ENCODE data around the gene ZFYVE28. TPM values are rescaled to one million over a fixed set of nuclear protein-coding genes. Genes with fewer than 3 reads are reported as not detected.

ZFYVE28 gene
- total RNA-seq, 2 experiments from 2014 or later, result 6.1 to 6.3 TPM

DNA sequence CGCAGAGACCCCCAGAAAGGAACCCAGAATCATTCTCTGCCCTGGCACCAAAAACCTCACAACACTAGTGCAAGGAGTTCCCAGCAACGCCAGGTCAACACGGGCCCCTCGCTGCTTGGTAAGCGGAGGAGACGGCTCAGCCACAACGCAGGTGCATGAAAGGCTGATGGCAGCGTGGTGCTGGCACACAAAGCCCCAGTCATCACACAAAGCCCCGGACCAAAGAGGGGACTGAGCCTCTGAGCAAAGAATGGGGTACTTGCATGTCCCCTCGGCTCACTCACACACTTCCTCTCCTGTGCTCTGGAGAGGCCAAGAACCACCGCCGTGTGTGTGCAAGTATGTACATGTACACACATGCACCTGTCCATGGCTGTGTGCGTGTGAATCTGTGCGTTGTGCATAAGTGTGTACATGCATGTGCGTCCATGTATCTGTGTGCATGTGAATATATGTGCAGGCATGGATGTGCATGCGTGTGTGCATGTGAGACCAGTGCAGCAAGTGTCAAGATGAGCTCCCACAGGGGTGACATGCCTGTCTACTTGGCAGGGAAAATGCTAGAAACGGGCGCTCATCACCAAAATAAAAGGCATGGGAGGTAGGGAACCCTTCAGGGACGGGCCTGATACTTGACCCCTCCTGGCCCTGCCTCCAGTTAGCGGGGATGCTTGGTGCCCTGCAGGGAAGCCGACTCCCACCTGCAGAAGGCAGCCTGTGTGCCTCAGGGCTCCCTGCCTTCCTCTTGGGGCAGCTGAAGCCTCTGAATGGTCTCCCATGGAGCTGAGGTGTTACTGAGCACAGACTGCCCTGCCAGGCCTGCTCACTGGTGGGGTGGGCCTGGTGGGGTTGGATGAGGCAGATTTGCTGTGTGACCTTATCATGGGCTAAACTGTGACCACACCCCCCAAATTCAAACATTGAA, 60.4 kb downstream of the ZFYVE28 start:
- no peak overlapping the region for H3K27ac Mint-ChIP-seq
- ATAC-seq, result no peak
- no peaks in the 10 kb centered on the region for H3K27me3 Mint-ChIP-seq (ENCODE audit: low read depth)
- peaks cover 6% of the 10 kb centered on the region for H3K4me1 Mint-ChIP-seq (ENCODE audit: low read depth)
- DNase-seq, result no peak
- H3K4me3 Mint-ChIP-seq, result no peak overlapping the region
- H3K36me3 Mint-ChIP-seq (ENCODE audit: low read depth), result no peaks in the 10 kb centered on the region
- ChIA-PET CTCF (no interaction called here), POLR2A (no interaction called here)
- H3K9me3 Mint-ChIP-seq (ENCODE audit: insufficient read depth), result no peaks in the 10 kb centered on the region

DNA sequence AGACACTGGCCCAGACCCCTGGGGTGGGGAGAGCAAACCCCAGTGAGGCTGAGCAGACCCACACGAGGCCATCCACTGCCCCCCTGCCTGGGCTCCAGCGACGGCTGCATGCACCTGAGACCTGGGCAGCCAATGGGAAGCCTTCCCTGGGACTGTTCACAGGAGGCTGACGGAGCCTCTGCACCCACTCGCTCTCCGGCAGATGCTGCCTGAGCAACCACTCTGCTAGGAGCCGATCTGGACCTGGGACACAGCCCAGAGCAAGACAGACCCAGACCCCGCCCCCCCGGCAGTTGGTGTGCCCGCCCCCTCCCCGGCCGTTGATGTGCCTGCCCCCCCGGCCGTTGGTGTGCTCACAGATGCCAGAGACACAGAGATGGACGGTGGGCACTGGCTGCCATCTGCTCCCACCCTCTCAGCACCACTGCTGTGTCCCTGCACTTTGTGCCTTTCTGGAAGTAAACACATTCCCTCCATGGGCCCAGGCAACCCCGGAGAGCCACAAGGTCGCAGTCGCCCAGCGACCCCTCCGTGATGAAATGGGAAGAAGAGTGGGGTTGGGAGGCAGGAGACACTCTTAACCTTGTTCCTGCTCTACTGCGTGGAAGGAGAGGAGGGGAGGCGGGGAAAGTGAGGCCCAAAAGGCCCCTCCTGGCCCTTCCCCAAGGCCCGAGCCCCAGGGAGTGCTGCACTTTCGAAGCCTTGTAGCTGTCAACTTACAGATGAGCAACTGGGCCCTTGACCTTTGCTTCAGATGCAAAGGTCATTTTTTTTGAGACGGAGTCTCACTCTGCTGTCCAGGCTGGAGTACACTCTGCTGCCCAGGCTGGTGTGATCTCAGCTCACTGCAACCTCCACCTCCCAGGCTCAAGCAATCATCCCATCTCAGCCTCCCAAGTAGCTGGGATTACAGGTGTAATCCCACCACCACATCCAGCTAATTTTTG, 62.0 kb downstream of the ZFYVE28 start:
- no peaks in the 10 kb centered on the region for H3K36me3 Mint-ChIP-seq (ENCODE audit: low read depth)
- ChIA-PET POLR2A (interaction anchor here (0.6 to 0.8 kb wide), 2 partner anchors 75 to 94 kb away, joined by 3 to 4 read pairs; partner anchors contain the start of gene MXD4), CTCF (interaction anchor here (0.9 to 1.2 kb wide), 2 partner anchors 66 to 137 kb away, joined by 3 to 4 read pairs; no protein-coding TSS in a partner anchor)
- no peaks in the 10 kb centered on the region for H3K9me3 Mint-ChIP-seq (ENCODE audit: insufficient read depth)
- no peak overlapping the region for H3K4me3 Mint-ChIP-seq
- H3K27ac Mint-ChIP-seq, result no peak overlapping the region
- H3K4me1 Mint-ChIP-seq (ENCODE audit: low read depth), result peaks cover 6% of the 10 kb centered on the region
- H3K27me3 Mint-ChIP-seq (ENCODE audit: low read depth), result no peaks in the 10 kb centered on the region
- DNase-seq, result no peak
- no peak for ATAC-seq

DNA sequence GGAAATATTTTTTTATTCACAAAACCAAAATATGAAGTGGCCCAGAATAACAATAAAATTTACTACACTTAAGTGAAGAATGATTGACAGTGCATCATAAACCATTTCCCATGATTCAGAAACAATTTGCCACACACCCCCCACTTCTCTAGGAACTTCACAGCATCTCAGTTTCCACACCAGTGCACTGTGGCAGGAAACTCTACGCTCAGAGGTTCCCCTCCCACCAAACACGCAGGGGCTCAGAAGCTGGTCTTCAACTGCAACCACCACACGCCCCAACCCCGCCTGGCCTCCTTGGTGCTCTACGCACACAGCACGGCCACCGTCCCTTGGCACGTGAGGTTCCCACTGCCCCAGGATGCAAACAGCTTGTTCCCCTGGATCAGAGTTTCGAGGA, 63.7 kb downstream of the ZFYVE28 start:
- DNase-seq (no peak), ATAC-seq (no peak)
- Mint-ChIP-seq H3K9me3 (ENCODE audit: insufficient read depth) (no peaks in the 10 kb centered on the region), H3K27ac (no peak overlapping the region), H3K27me3 (ENCODE audit: low read depth) (no peaks in the 10 kb centered on the region), H3K4me3 (no peak overlapping the region), H3K36me3 (ENCODE audit: low read depth) (no peaks in the 10 kb centered on the region), H3K4me1 (ENCODE audit: low read depth) (peaks cover 6% of the 10 kb centered on the region)
- CTCF ChIA-PET, result interaction anchor here (1.0 to 2.4 kb wide), 8 partner anchors 58 to 135 kb away, joined by 3 to 10 read pairs (median 4); partner anchors contain the start of genes HAUS3 and POLN
- POLR2A ChIA-PET, result no interaction called here

DNA sequence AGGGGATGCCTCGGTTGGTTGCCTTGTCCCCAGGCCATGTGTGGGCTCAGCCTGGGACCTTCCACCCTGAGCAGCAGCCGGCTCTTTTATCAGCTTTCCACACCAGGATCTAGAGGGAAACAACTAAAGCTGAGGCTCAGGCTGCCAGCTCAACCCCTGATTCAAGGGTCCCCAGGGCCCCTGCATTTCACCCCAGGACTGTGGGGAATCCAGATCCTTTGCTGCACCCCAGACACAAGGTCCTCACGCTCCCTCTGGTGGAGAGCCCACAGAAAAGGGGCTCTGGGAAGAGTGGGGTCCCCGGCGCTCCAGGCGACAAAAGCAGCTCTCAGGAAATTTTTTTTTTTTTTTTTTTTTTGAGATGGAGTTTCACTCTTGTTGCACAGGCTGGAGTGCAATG, 64.3 kb downstream of the ZFYVE28 start:
- no peaks in the 10 kb centered on the region for H3K9me3 Mint-ChIP-seq (ENCODE audit: insufficient read depth)
- POLR2A ChIA-PET, result no interaction called here
- no peak overlapping the region for H3K4me3 Mint-ChIP-seq
- H3K27ac Mint-ChIP-seq, result no peak overlapping the region
- CTCF ChIA-PET, result interaction anchor here (0.7 to 2.4 kb wide), 11 partner anchors 58 to 369 kb away, joined by 3 to 10 read pairs (median 4); partner anchors contain the start of genes HAUS3 and POLN
- ATAC-seq (peak; percentile 56), DNase-seq (peak; percentile 42)
- H3K36me3 Mint-ChIP-seq (ENCODE audit: low read depth), result no peaks in the 10 kb centered on the region
- peaks cover 6% of the 10 kb centered on the region for H3K4me1 Mint-ChIP-seq (ENCODE audit: low read depth)
- H3K27me3 Mint-ChIP-seq (ENCODE audit: low read depth), result no peaks in the 10 kb centered on the region

DNA sequence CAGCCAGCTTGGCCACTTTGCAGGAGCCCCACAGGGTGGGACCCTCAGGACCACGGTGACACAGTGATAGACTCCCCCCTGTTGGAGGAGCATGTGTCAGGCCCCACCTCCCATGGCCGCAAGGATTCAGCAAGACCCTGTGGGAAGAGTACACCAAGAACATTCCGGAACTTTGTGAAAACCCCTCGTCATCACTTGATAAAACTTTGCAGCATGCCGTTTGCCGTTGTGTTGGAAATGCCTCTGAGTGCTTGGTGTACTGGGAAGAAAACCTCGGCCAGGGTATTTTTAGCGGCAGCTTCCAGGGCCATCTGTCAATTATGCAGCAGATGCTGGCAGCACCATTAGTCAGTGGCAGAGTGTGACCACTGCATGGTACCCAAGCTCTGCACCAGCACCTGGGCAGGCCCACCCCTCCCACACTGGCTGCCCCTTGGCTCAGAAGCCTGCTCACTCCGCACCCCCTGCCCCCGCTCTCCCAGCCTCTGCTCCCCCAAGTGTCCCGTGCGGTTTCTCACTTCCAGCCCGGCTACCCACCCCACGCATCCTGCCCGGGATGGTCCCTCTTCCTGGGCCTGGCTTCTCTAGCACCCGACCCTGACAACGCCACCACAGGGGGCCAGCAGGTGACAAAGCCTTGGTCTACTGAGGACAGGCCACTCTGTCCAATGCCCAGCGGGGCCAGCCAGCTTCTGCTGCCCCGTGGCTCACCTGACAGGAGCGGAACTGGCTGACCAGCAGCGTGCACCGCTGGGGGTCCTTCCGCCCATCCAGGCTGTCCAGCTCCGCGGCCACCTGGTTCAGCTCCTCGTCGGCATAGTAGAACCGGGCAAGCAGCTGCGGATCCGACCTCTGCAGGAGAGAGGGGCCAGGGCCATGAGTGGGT, 65.0 kb downstream of the ZFYVE28 start:
- peaks cover 6% of the 10 kb centered on the region for H3K4me1 Mint-ChIP-seq (ENCODE audit: low read depth)
- no peak for ATAC-seq
- H3K36me3 Mint-ChIP-seq (ENCODE audit: low read depth), result no peaks in the 10 kb centered on the region
- no peaks in the 10 kb centered on the region for H3K27me3 Mint-ChIP-seq (ENCODE audit: low read depth)
- no peak overlapping the region for H3K27ac Mint-ChIP-seq
- H3K9me3 Mint-ChIP-seq (ENCODE audit: insufficient read depth), result no peaks in the 10 kb centered on the region
- CTCF ChIA-PET, result interaction anchor here (0.7 to 2.4 kb wide), 11 partner anchors 57 to 369 kb away, joined by 3 to 10 read pairs (median 4); partner anchors contain the start of genes HAUS3 and POLN
- DNase-seq, result no peak
- no peak overlapping the region for H3K4me3 Mint-ChIP-seq
- POLR2A ChIA-PET, result no interaction called here

DNA sequence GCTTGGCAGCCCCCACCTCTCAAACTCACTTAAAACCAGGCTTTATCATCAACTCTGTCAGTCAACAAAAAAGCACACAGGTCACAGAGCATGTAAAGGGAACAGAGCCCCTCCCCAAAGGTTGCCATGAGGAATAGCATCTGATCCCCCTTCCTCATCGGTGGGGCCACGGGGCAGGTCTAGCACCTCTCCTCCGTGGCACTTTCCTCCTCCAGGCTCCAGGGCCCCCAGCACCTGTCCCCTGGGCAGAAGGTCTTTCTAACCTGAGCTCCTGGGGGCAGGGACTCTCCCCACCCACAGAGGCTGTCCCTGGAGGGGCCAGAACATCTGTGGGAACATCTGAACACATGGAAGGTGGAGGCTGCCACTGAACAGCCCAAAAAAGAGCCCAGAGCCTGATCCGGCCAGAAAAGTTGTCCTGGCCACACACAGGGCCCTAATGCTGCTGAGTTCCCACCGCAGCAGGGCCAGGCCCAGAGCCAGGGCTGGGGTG, 65.7 kb downstream of the ZFYVE28 start:
- Mint-ChIP-seq H3K36me3 (ENCODE audit: low read depth) (no peaks in the 10 kb centered on the region), H3K4me1 (ENCODE audit: low read depth) (peaks cover 6% of the 10 kb centered on the region), H3K9me3 (ENCODE audit: insufficient read depth) (no peaks in the 10 kb centered on the region), H3K4me3 (no peak overlapping the region), H3K27me3 (ENCODE audit: low read depth) (no peaks in the 10 kb centered on the region), H3K27ac (no peak overlapping the region)
- ATAC-seq, result no peak
- CTCF ChIA-PET, result interaction anchor here (1.4 to 2.4 kb wide), 3 partner anchors 71 to 134 kb away, joined by 5 to 10 read pairs (median 5); no protein-coding TSS in a partner anchor
- no peak for DNase-seq
- POLR2A ChIA-PET, result no interaction called here

DNA sequence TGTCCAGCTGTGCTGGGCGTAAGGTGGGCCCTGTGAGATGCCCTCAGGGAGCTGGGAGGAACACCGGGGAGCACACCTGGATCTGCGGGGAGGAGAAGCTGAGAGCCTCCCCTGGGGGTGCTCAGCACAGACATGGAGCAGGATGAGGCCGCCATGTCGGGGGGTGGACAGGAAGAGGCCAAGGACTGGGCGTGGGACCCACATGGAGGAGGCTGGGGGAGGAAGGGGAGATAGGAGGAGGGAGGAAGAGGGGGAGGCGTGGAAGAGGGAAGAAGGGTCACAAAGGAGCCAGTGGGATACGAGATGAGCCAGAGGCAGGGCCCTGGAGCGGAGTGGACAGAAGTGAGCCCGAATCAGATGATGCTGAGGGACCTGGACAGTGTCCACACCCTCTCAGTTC, 66.3 kb downstream of the ZFYVE28 start:
- H3K9me3 Mint-ChIP-seq (ENCODE audit: insufficient read depth), result peaks cover 5% of the 10 kb centered on the region
- no peaks in the 10 kb centered on the region for H3K27me3 Mint-ChIP-seq (ENCODE audit: low read depth)
- no peak overlapping the region for H3K27ac Mint-ChIP-seq
- ChIA-PET POLR2A (no interaction called here), CTCF (no interaction called here)
- DNase-seq (no peak), ATAC-seq (no peak)
- no peaks in the 10 kb centered on the region for H3K36me3 Mint-ChIP-seq (ENCODE audit: low read depth)
- peaks cover 9% of the 10 kb centered on the region for H3K4me1 Mint-ChIP-seq (ENCODE audit: low read depth)
- H3K4me3 Mint-ChIP-seq, result no peak overlapping the region

DNA sequence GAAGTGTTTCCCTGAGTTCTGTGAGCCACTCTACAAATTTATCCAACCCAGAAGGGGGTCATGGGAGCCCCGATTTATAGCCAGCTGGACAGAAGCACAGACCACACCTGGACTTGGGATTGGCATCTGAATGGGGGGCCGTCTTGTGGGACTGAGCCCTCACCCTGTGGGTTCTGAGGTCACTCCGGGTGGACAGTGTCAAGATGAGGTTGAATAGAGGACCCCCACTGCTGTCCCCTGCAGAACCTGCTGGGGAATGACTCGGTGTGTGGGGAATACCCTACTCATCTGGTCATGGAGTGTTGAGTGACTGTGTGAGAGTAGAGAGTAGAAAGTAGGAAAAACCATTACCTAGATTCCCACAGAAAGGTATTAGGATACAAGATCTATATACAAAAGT, 67.5 kb downstream of the ZFYVE28 start:
- no peak overlapping the region for H3K4me3 Mint-ChIP-seq
- H3K4me1 Mint-ChIP-seq (ENCODE audit: low read depth), result peaks cover 10% of the 10 kb centered on the region
- CTCF ChIA-PET, result interaction anchor here (1.6 kb wide), 1 partner anchor 131 kb away, joined by 6 read pairs; no protein-coding TSS in a partner anchor
- no peaks in the 10 kb centered on the region for H3K36me3 Mint-ChIP-seq (ENCODE audit: low read depth)
- peaks cover 12% of the 10 kb centered on the region for H3K9me3 Mint-ChIP-seq (ENCODE audit: insufficient read depth)
- DNase-seq, result no peak
- H3K27ac Mint-ChIP-seq, result no peak overlapping the region
- no peaks in the 10 kb centered on the region for H3K27me3 Mint-ChIP-seq (ENCODE audit: low read depth)
- ATAC-seq, result no peak
- POLR2A ChIA-PET, result no interaction called here

DNA sequence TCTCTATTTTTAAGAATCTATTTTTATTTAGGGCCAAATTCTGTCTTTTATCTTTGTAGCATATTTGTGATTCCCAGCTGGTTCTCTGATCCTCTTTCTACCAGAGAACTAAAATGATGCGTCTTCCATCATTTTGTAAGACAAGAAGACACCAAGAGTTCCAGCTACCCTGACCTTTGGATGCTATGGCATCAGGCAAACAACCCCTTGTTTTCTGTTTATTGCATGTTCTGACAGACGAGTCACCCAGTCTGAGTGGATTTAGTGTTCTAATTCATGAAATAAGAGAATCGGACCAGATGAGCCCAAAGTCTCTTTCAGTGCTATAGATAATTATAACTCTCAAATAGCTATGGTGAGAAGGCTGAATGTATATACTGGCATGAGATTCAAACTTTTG, 69.7 kb downstream of the ZFYVE28 start:
- Mint-ChIP-seq H3K4me3 (no peak overlapping the region), H3K36me3 (ENCODE audit: low read depth) (no peaks in the 10 kb centered on the region), H3K9me3 (ENCODE audit: insufficient read depth) (peaks cover 17% of the 10 kb centered on the region), H3K27me3 (ENCODE audit: low read depth) (no peaks in the 10 kb centered on the region), H3K4me1 (ENCODE audit: low read depth) (peaks cover 5% of the 10 kb centered on the region), H3K27ac (no peak overlapping the region)
- ChIA-PET POLR2A (no interaction called here), CTCF (no interaction called here)
- DNase-seq, result no peak
- no peak for ATAC-seq

DNA sequence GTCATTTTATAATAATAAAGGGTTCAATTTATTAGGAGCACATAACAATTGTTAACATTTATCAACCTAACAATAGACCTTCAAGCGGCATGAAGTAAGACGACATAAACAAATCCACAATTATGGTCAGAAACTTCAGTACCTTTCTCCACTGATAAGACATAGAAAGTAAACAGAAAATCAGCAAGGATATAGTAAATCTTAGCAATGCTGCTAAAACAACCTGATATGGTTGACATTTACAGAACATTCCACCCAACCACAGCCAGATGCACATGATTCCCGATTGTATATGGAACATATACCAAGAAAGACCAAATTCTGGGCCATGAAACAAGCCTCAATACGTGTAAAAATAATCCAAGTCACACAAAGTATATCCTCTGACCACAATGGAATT, 71.3 kb downstream of the ZFYVE28 start:
- ATAC-seq, result no peak
- Mint-ChIP-seq H3K9me3 (ENCODE audit: insufficient read depth) (peaks cover 17% of the 10 kb centered on the region), H3K27ac (no peak overlapping the region), H3K4me3 (no peak overlapping the region), H3K27me3 (ENCODE audit: low read depth) (no peaks in the 10 kb centered on the region), H3K36me3 (ENCODE audit: low read depth) (no peaks in the 10 kb centered on the region), H3K4me1 (ENCODE audit: low read depth) (peaks cover 5% of the 10 kb centered on the region)
- ChIA-PET POLR2A (no interaction called here), CTCF (no interaction called here)
- no peak for DNase-seq

DNA sequence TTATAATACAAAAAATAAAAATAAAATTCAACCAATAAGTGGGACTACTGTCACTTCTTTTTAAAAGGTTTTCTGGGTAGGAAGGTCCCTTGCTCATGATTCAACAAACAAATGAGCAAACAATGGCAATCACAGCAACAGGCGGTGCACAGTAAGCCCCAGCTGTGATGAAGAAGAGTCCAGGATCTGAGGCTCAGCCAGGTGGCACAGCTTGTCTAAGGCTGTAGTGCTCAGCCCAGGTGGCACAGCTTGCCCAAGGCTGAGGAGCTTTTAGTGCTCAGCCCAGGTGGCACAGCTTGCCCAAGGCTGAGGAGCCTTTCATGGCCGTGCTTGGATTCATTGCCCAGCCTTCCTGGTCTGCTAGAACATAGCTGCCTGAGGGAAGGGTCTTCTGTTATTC, 75.0 kb downstream of the ZFYVE28 start:
- no peak for ATAC-seq
- DNase-seq, result peak; percentile 11
- no peaks in the 10 kb centered on the region for H3K27me3 Mint-ChIP-seq (ENCODE audit: low read depth)
- CTCF ChIA-PET, result no interaction called here
- peaks cover 5% of the 10 kb centered on the region for H3K4me1 Mint-ChIP-seq (ENCODE audit: low read depth)
- POLR2A ChIA-PET, result no interaction called here
- H3K27ac Mint-ChIP-seq, result no peak overlapping the region
- no peaks in the 10 kb centered on the region for H3K36me3 Mint-ChIP-seq (ENCODE audit: low read depth)
- H3K9me3 Mint-ChIP-seq (ENCODE audit: insufficient read depth), result peaks cover 17% of the 10 kb centered on the region
- H3K4me3 Mint-ChIP-seq, result no peak overlapping the region

Measured in activated CD8-positive, alpha-beta T cell treated with anti-CD3 and anti-CD28 coated beads, Interleukin-2, amount 10 ng/mL, durations not matched to agents 7 days and 5 days (primary cell).